ENCODE results near the gene HS3ST5.

- TF ChIP-seq AFF4 (CRISPR knock-in tag; IDR thresholded peaks at IDR 0.05; ENCODE audit: borderline replicate concordance) = no peak
- no peak for TF ChIP-seq CTCF (IDR thresholded peaks at IDR 0.05)
- TF ChIP-seq SP1 (CRISPR knock-in tag; conservative IDR thresholded peaks at IDR 0.05) = no peak
- TF ChIP-seq ATF3 (CRISPR knock-in tag; conservative IDR thresholded peaks at IDR 0.05) = no peak
- no peak for TF ChIP-seq TP53 (CRISPR knock-in tag; IDR thresholded peaks at IDR 0.05)
- no peak for TF ChIP-seq ATF6 (CRISPR knock-in tag; IDR thresholded peaks at IDR 0.05)
- no peak for TF ChIP-seq ATF2 (CRISPR knock-in tag; IDR thresholded peaks at IDR 0.05; ENCODE audit: borderline replicate concordance, low read depth)
- no peak for TF ChIP-seq NR2C2 (CRISPR knock-in tag; IDR thresholded peaks at IDR 0.05)
- TF ChIP-seq MXD4 (CRISPR knock-in tag; IDR thresholded peaks at IDR 0.05; ENCODE audit: borderline replicate concordance) = no peak
- no peak for TF ChIP-seq NR1H2 (CRISPR knock-in tag; IDR thresholded peaks at IDR 0.05)
- no peak for TF ChIP-seq ZNF317 (CRISPR knock-in tag; IDR thresholded peaks at IDR 0.05; ENCODE audit: borderline replicate concordance, low read depth)
Observed at GRCh38 chr6:114058435-114058834, 284.4 kb downstream of the HS3ST5 start.

All from WTC11 (cell line).